Urinary bladder (tissue), 4 donors: ENCODE results near the gene RIN3. TPM values are rescaled to one million over a fixed set of nuclear protein-coding genes. Genes with fewer than 3 reads are reported as not detected.

ENCODE experiments used
- DNase-seq: peaks from one replicate; pipeline ENCODE4 v3.0.0-alpha.2; 2015; ENCODE audit errors: extremely low spot score
- H3K27ac ChIP-seq: one replicate; pipeline ENCODE4 v1.5.1; 2013; ENCODE audit warnings: low read depth, mild to moderate bottlenecking, moderate library complexity
- H3K36me3 ChIP-seq: one replicate; pipeline ENCODE4 v1.6.1; 2013; ENCODE audit warnings: mild to moderate bottlenecking, moderate library complexity; ENCODE audit not compliant: insufficient read depth
- H3K4me1 ChIP-seq: one replicate; pipeline ENCODE4 v1.6.1; 2013; ENCODE audit warnings: mild to moderate bottlenecking, moderate library complexity; ENCODE audit not compliant: insufficient read depth
- H3K4me3 ChIP-seq: one replicate; pipeline ENCODE4 v1.5.1; 2013; ENCODE audit warnings: low read depth, low read length
- WGBS: extraction: QIAGEN DNeasy Blood & Tissue Kit; methylation state at CpG from one replicate; pipeline ENCODE4 v1.1.7; 2013; 5-methylcytosine and 5-hydroxymethylcytosine counted together
- polyA plus RNA-seq: library from polyadenylated mRNA; stranded (reverse); fragments of 200-250 nt; gene quantifications from one replicate; pipeline ENCODE4 v1.2.3, GENCODE V29; 2013
- total RNA-seq: library from RNA; depleted of rRNA; stranded (reverse); fragments of >200 nt; gene quantifications from one replicate; pipeline ENCODE4 v1.2.3, GENCODE V29; 2014
- donor health status: healthy with polysubstance abuse.
- donor health status: healthy.

RIN3 gene, protein sequence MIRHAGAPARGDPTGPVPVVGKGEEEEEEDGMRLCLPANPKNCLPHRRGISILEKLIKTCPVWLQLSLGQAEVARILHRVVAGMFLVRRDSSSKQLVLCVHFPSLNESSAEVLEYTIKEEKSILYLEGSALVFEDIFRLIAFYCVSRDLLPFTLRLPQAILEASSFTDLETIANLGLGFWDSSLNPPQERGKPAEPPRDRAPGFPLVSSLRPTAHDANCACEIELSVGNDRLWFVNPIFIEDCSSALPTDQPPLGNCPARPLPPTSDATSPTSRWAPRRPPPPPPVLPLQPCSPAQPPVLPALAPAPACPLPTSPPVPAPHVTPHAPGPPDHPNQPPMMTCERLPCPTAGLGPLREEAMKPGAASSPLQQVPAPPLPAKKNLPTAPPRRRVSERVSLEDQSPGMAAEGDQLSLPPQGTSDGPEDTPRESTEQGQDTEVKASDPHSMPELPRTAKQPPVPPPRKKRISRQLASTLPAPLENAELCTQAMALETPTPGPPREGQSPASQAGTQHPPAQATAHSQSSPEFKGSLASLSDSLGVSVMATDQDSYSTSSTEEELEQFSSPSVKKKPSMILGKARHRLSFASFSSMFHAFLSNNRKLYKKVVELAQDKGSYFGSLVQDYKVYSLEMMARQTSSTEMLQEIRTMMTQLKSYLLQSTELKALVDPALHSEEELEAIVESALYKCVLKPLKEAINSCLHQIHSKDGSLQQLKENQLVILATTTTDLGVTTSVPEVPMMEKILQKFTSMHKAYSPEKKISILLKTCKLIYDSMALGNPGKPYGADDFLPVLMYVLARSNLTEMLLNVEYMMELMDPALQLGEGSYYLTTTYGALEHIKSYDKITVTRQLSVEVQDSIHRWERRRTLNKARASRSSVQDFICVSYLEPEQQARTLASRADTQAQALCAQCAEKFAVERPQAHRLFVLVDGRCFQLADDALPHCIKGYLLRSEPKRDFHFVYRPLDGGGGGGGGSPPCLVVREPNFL
- total RNA-seq (9.1 TPM), polyA plus RNA-seq (21.7 TPM)

DNA sequence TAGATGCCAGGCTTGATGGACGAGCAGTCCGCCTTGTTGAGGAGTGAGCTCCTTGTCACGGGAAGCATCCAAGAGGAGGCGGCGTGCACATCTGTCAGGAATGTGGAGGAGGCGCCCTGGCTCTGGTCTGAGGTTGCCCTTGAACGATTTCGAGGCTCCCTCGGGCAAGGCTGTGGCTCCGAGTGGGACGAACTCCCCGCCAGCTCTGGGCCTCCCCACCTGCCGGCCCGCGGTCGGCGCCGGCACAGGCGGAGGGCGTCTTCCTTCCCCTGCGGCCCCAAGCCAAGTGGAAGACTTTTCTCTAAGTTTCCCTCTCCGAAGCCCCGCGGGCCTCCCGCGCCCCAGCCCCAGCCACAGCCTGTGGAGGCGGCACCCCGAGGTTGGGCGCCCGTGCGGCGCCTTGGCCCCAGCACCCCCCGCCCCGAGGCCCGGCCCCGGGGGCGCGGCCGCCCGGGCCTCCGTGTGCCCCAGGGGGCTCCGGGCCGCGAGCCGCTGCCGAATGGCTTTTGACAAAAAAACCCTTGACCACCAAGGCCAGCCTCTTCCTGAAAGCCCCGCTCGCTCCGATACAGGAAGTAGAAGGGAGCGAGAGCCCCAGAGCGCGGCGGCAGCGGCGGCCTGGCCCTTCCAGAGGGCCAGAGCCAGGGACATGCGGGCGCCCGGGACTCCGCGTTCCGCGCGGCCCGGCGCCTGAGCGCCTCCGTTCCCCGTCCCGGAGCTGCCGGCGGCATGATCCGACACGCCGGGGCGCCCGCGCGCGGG, at the start of gene RIN3:
TSS of gene RIN3 (plus strand) at position 578 of the 762 bp plus-strand sequence. CDS start at position 730, 152 bp downstream.
- peak within 1 kb of the TSS; percentile 56 for H3K4me3 ChIP-seq
- H3K4me1 ChIP-seq, result peaks cover 2% of the 10 kb centered on the region
- peak within 1 kb of the TSS; percentile 28 for H3K27ac ChIP-seq
- DNase-seq, result no peak
- 4% methylated on average over 79 of the region's 79 CpGs for WGBS
- no peaks in the 10 kb centered on the region for H3K36me3 ChIP-seq

DNA sequence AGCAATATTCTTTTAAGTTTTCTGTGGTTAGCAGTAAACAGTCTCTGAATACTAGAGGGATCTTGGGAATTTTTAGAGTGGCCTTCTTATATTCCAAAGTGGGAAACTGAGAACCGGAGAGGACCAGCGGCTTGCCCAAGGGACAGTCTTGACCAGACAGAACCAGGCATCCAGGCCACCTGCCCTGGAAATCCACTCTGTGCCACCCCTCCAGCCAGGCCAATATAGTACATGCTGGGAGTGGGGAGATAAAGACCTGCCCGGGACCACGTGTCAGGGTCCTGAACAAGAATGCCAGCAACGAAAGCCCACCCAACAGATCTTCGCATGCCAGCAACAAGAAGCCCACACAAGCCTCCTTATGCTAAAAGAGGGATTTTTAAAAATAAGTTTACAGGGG, 49.4 kb upstream of the RIN3 start:
- DNase-seq, result no peak
- Histone ChIP-seq H3K27ac (no peak overlapping the region), H3K4me1 (no peaks in the 10 kb centered on the region), H3K4me3 (no peak overlapping the region), H3K36me3 (no peaks in the 10 kb centered on the region)
- WGBS, result 96% methylated on average over 6 of the region's 6 CpGs

- Histone ChIP-seq H3K36me3 (no peaks in the 10 kb centered on the region), H3K4me1 (no peaks in the 10 kb centered on the region), H3K4me3 (no peak overlapping the region), H3K27ac (no peak overlapping the region)
- DNase-seq, result no peak
- WGBS, result 93% methylated on average over 9 of the region's 9 CpGs
Observed at GRCh38 chr14:92464716-92465115, 48.9 kb upstream of the RIN3 start.

DNA sequence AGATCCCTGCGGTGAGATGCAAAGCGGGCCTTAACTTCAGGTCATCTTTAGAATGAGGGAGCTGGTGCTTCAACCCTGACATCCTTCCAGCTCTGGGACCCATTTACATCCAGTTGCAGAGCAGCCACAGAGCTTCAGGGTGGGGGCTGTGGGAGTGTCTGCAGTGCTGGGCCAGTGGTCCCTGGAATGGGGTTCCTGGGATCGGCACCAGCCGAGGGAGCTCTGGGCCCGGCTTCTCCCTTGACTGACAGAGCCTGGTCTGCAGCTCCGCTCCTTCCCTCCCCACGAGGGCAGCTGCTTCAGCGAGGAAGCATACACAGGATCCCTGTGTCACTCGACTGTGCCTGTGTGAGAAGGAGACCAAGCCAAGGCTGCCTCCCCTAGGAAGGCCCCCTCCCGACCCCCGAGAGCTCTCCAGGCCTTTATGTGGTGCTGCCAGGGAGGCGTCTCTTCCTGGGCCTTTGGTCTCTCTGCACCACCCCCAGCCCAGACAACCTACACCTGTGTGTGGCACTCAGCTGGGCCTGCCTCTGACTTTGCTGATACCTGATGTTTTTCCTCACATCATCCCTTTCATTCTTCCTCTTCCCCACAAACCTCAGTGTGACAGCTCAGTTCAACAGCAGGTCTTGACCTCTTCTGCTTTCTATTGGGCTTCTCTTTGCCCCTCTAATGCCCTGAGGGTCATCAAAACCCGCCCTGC, 48.1 kb upstream of the RIN3 start:
- 81% methylated on average over 13 of the region's 13 CpGs for WGBS
- H3K36me3 ChIP-seq, result no peaks in the 10 kb centered on the region
- no peak for DNase-seq
- H3K4me1 ChIP-seq, result no peaks in the 10 kb centered on the region
- H3K4me3 ChIP-seq, result no peak overlapping the region
- H3K27ac ChIP-seq, result no peak overlapping the region

DNA sequence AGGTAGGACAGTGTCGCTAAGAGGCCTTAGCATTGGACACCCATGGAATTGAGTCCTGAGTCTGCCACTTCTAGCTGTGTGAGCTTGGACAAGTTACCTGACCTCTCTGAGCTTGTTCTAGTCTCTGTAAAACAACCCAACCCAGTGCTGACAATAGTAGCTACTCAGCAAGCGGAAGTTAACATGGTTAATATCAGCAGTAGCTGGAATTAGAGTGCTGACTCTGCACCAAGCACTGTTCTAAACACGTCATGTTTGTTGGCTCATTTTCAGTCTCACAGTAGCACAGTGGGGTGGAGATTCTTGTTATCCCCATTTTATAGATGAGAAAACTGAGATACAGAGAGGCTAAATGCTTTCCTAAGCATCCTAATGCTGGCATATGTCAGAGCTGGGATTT, 47.5 kb upstream of the RIN3 start:
- WGBS, result 91% methylated on average over 3 of the region's 3 CpGs
- H3K4me3 ChIP-seq, result no peak overlapping the region
- no peak for DNase-seq
- H3K36me3 ChIP-seq, result no peaks in the 10 kb centered on the region
- no peak overlapping the region for H3K27ac ChIP-seq
- H3K4me1 ChIP-seq, result no peaks in the 10 kb centered on the region

DNA sequence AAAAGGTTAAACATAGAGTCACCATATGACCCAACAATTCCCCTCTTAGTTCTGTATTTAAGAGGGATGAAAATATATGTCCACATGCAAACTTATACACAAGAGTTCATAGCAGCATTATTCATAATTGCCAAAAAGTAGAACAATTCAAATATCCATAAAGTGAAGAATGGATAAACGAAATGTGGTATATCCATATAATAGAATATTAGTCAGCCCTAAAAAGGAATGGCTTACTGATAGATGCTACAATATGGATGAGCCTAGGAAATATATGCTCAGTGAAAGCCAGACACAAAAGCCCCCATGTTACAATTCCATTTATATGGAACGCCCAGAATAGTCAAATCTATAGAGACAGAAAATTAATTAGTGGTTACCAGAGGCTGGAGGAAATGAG, 44.1 kb upstream of the RIN3 start:
- no peaks in the 10 kb centered on the region for H3K36me3 ChIP-seq
- WGBS, result 98% methylated on average over 2 of the region's 2 CpGs
- H3K27ac ChIP-seq, result no peak overlapping the region
- H3K4me3 ChIP-seq, result no peak overlapping the region
- DNase-seq, result no peak
- H3K4me1 ChIP-seq, result no peaks in the 10 kb centered on the region

DNA sequence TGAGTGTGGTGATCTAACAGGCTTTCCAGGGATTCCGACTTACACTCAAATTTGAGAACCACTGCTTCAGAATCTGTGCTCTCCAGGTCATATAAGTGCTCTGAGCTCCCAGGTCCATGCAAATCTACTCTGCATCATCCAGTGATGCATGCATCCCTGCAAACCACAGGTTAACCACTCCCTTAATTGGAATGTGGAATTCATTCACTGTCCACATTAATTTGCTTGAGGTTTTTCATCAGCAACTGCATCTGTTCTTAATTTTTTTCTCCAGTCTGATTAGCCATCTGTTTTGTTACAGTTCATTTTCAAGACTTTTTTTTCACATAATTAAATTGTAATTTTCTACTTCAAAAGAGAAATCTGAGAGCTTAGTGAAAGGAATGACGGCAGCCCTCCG, 43.4 kb upstream of the RIN3 start:
- 94% methylated on average over 3 of the region's 3 CpGs for WGBS
- Histone ChIP-seq H3K4me1 (no peaks in the 10 kb centered on the region), H3K36me3 (no peaks in the 10 kb centered on the region), H3K4me3 (no peak overlapping the region), H3K27ac (no peak overlapping the region)
- DNase-seq, result no peak

DNA sequence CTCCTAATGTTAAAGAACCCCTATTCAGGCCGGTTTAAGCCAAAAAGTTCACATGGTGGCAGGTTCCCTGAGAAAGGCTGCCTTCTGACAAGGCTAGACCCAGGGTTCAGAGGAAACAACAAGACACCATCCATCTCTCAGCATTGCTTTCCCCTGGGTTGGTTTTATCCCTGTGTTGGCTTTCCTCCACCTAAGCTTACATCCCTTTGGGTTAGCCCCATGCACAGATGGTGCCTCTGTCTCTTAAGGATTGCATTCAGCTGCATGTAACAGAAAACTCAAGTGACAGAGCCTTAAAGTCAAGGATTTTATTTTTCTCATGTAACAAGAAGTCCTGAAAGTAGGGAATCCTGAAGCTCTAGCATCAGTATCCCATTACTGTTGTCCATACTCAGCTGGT, 42.8 kb upstream of the RIN3 start:
- DNase-seq, result no peak
- 95% methylated on average over 1 of the region's 1 CpG for WGBS
- H3K4me1 ChIP-seq, result no peaks in the 10 kb centered on the region
- no peaks in the 10 kb centered on the region for H3K36me3 ChIP-seq
- no peak overlapping the region for H3K4me3 ChIP-seq
- no peak overlapping the region for H3K27ac ChIP-seq

DNA sequence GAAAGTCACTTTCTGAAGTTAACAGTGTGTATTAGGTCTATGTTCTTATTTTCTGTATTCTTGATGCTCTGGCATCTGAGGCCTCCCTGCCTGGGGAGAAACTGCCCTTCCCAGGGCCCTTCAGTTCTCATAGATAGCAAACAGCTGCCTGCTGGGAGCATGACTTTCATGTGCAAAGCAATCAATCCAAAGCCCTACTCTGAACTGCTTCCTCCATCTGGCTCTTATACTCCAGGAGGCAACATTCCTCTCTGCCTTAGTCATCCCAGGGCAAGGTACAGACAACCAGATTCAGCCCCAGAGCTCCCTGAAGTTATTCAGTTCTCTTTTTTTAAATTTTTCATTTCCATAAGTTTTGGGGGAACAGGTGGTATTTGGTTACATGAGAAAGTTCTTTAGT, 41.7 kb upstream of the RIN3 start:
- no peaks in the 10 kb centered on the region for H3K36me3 ChIP-seq
- DNase-seq, result no peak
- no peak overlapping the region for H3K27ac ChIP-seq
- no peak overlapping the region for H3K4me3 ChIP-seq
- H3K4me1 ChIP-seq, result no peaks in the 10 kb centered on the region

- Histone ChIP-seq H3K36me3 (no peaks in the 10 kb centered on the region), H3K27ac (no peak overlapping the region), H3K4me3 (no peak overlapping the region), H3K4me1 (no peaks in the 10 kb centered on the region)
- no peak for DNase-seq
- 84% methylated on average over 1 of the region's 1 CpG for WGBS
Observed at GRCh38 chr14:92472860-92473259, 40.7 kb upstream of the RIN3 start.

DNA sequence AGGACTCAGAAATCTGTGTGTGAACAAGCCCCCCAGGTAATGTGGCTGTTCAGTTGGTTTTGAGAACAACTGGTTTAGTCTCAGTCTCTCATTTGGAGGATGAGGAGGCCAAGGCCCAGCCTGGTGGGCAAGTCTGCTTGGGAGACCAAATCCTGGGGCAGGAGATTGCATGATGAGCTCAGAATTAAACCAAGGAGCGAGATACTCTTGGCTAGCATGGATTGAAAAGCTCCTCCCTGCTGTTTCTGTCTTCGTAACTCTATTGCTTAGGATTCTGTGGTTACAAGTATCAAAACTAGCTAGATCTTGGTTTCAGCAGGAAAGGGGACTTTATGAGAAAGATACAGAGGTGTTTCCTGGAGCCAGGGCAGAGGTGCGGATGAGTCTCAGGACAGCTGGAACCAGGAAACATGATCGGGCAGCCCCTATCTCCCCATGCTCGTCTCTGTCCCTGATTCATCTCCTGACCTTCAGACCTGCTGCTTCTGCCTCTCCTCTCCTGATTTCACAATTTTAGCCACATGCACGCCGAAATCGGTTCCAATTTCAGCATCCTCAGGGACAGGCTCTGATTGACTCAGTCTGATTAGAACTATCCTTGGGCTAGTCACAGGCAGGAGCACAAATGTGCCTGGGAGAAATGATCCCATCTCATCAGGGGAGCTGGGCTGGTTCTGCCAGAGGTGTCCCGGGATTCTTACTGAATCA, 40.2 kb upstream of the RIN3 start:
- Histone ChIP-seq H3K36me3 (no peaks in the 10 kb centered on the region), H3K4me1 (no peaks in the 10 kb centered on the region), H3K27ac (no peak overlapping the region), H3K4me3 (no peak overlapping the region)
- 60% methylated on average over 9 of the region's 9 CpGs for WGBS
- no peak for DNase-seq

DNA sequence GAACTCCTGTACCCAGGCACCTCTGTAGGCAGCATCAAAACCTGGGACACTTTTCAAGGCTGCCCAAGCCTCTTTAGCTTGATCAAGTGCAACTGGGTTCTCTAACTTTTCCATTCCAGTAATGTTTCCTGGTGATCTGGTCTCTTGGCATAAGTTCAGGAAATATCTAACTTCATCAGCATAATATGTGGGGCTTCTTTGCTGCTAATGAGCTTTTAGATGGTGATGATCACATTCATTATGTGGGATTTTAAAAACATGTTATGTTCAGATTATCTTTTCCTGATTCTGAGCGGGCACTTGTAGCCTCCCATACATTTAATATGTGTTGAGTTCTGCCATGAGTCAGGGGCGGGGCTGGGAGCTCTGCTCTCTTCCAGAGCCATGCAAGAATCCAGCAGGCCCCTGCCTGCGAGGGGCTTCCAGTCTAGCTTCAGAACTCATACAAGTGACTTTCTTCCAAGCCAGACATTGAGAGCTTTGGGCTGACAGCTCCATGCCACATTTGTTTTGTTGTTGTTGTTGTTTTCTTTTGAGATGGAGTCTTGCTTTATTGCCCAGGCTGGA, 39.5 kb upstream of the RIN3 start:
- H3K4me3 ChIP-seq, result no peak overlapping the region
- DNase-seq, result no peak
- no peaks in the 10 kb centered on the region for H3K36me3 ChIP-seq
- no peak overlapping the region for H3K27ac ChIP-seq
- 80% methylated on average over 3 of the region's 3 CpGs for WGBS
- H3K4me1 ChIP-seq, result no peaks in the 10 kb centered on the region
